B cell (primary cell): Measurements from ENCODE around the gene CADM1. TPM values are rescaled to one million over a fixed set of nuclear protein-coding genes. Genes with fewer than 3 reads are reported as not detected.

Experiments
- ATAC-seq: fragments of 200-7000 bp; cut with Tn5 transposase; one replicate; pipeline ENCODE4 v1.10.0; 2021; ENCODE audit warnings: low read depth, mild to moderate bottlenecking, moderate number of reproducible peaks, moderate library complexity
- CTCF ChIA-PET: fragments of 350-600 bp; sonication (Branson Sonifier 250); formaldehyde crosslinking; loops from one replicate; lab custom pipeline; 2021; ENCODE audit warnings: antibody characterized with exemption, inconsistent platforms; lab: Charles Lee
- POLR2A ChIA-PET: fragments of 350-600 bp; sonication (Branson Sonifier 250); formaldehyde crosslinking; loops from one replicate; lab custom pipeline; 2021; ENCODE audit warnings: antibody characterized with exemption; lab: Charles Lee
- DNase-seq: peaks from one replicate; pipeline ENCODE4 v3.0.0; 2013
- H2AFZ ChIP-seq: 2 replicates; pipeline ENCODE4 v1.6.1; 2012; ENCODE audit warnings: mild to moderate bottlenecking, low read depth, low read length; ENCODE audit not compliant: insufficient read depth, poor library complexity, severe bottlenecking
- H3K27ac ChIP-seq, 2 donors: 1 replicate in 1 of 2; 2 replicates in 1 of 2; pipeline ENCODE4 v1.5.1; 2012 to 2013; ENCODE audit warnings: low read length in 2 of 2, mild to moderate bottlenecking in 2 of 2, moderate library complexity in 1 of 2
- H3K27me3 ChIP-seq, 4 experiments: fragments of 200-600 bp in 1 of 4; sonication (generic) in 1 of 4; replicated peaks in 1 of 4; 1 replicate in 2 of 4; 2 replicates in 2 of 4; pipeline versions ENCODE4 v1.6.1 to v1.7.0; 2013 to 2016; ENCODE audit warnings: low read length in 3 of 4, mild to moderate bottlenecking in 2 of 4, mixed read lengths in 1 of 4, moderate library complexity in 1 of 4; ENCODE audit not compliant: insufficient read depth in 4 of 4, control insufficient read depth in 3 of 4; ENCODE audit errors: control extremely low read depth in 1 of 4
- H3K36me3 ChIP-seq, 2 experiments: replicated peaks in 1 of 2; 1 replicate in 1 of 2; 2 replicates in 1 of 2; pipeline versions ENCODE4 v1.6.1 to v1.7.1; 2013; ENCODE audit warnings: low read length in 1 of 2; ENCODE audit not compliant: insufficient read depth in 2 of 2, control insufficient read depth in 1 of 2; ENCODE audit errors: control extremely low read depth in 1 of 2, extremely low read depth in 1 of 2
- H3K4me1 ChIP-seq, 2 donors: fragments of 200-600 bp in 1 of 2; sonication (generic) in 1 of 2; 1 replicate in 1 of 2; 2 replicates in 1 of 2; pipeline versions ENCODE4 v1.5.1 to v1.6.1; 2013 to 2017; ENCODE audit warnings: low read length in 2 of 2; ENCODE audit not compliant: control insufficient read depth in 2 of 2, insufficient read depth in 2 of 2
- H3K4me2 ChIP-seq: replicated peaks from 2 replicates; pipeline ENCODE3; 2012; ENCODE audit warnings: mild to moderate bottlenecking, low read depth, low read length; ENCODE audit not compliant: poor library complexity, severe bottlenecking
- H3K4me3 ChIP-seq, 5 experiments: fragments of 200-600 bp in 1 of 5; sonication (generic) in 1 of 5; 1 replicate in 3 of 5; 2 replicates in 2 of 5; pipeline versions ENCODE4 v1.5.1 to v1.7.0; 2011 to 2016; ENCODE audit warnings: low read length in 4 of 5, mild to moderate bottlenecking in 4 of 5, low read depth in 2 of 5, control low read depth in 1 of 5, moderate library complexity in 1 of 5; ENCODE audit not compliant: insufficient read depth in 1 of 5; ENCODE audit errors: control extremely low read depth in 1 of 5, extremely low read depth in 1 of 5
- H3K79me2 ChIP-seq: fragments of 200-600 bp; sonication (generic); one replicate; pipeline ENCODE4 v1.6.0; 2016; ENCODE audit warnings: low read length; ENCODE audit not compliant: control insufficient read depth, insufficient read depth
- H3K9ac ChIP-seq: fragments of 200-600 bp; sonication (generic); 2 replicates; pipeline ENCODE4 v1.6.1; 2017; ENCODE audit warnings: mild to moderate bottlenecking, low read length, moderate library complexity
- H3K9me3 ChIP-seq, 3 donors: one replicate each; pipeline versions ENCODE4 v1.6.1 to v1.7.1; 2013; ENCODE audit warnings: low read length in 2 of 3; ENCODE audit not compliant: control insufficient read depth in 2 of 3, insufficient read depth in 1 of 3; ENCODE audit errors: control extremely low read depth in 1 of 3
- H4K20me1 ChIP-seq: 2 replicates; pipeline ENCODE4 v1.6.0; 2012; ENCODE audit warnings: mild to moderate bottlenecking, low read length; ENCODE audit not compliant: insufficient read depth, control insufficient read depth, poor library complexity, severe bottlenecking
- H3K27ac Mint-ChIP-seq: one replicate; pipeline ENCODE4 v1.8.0; 2021; ENCODE audit warnings: mixed read lengths
- H3K27me3 Mint-ChIP-seq: one replicate; pipeline ENCODE4 v1.8.0; 2021; ENCODE audit warnings: mixed read lengths
- H3K4me1 Mint-ChIP-seq: one replicate; pipeline ENCODE4 v1.8.0; 2021; ENCODE audit warnings: mixed read lengths
- H3K4me3 Mint-ChIP-seq: one replicate; pipeline ENCODE4 v1.8.0; 2021; ENCODE audit warnings: mixed read lengths
- H3K9me3 Mint-ChIP-seq: one replicate; pipeline ENCODE4 v1.8.0; 2022; ENCODE audit warnings: mixed read lengths; ENCODE audit not compliant: insufficient read depth
- CTCF ChIP-seq: fragments of 200-600 bp; IDR thresholded peaks from one replicate; pipeline ENCODE4 v1.8.0; 2022; ENCODE audit warnings: antibody characterized with exemption, mild to moderate bottlenecking
- EZH2 ChIP-seq: IDR thresholded peaks from 2 replicates; pipeline ENCODE4 v1.6.1; 2012; ENCODE audit warnings: borderline replicate concordance, low read depth, mild to moderate bottlenecking, moderate library complexity, low read length; ENCODE audit not compliant: insufficient read depth, poor library complexity, severe bottlenecking
- WGBS: methylation state at CpG from one replicate; pipeline ENCODE4 v1.1.5; 2013; ENCODE audit warnings: missing lambda C conversion rate; ENCODE audit not compliant: insufficient coverage; 5-methylcytosine and 5-hydroxymethylcytosine counted together
- intact Hi-C: fragments of 100-400 bp; cut with micrococcal nuclease; formaldehyde crosslinking; loops from one replicate; pipeline ENCODE4 v1.10.0; 2022
- polyA plus RNA-seq: library from polyadenylated mRNA; depleted of rRNA; stranded (reverse); fragments of >200 nt; gene quantifications from 2 replicates; pipeline ENCODE4 v1.2.3, GENCODE V29; 2012
- total RNA-seq, 2 donors: library from RNA; stranded (reverse); fragments of 120-200 nt in 1 of 2; gene quantifications; 1 replicate in 1 of 2; 2 replicates in 1 of 2; pipeline versions ENCODE4 v1.2.3 to v1.2.4, GENCODE V29; 2013 to 2022

Gene CADM1
- total and polyA plus RNA-seq, 2 donors (not counting 1 experiment from before 2014, with no cell fraction given) = 0.43 to 0.49 TPM

GRCh38 chr11:115170133-115170815, 333.9 kb downstream of the CADM1 start:
- no peaks in the 10 kb centered on the region for H4K20me1 ChIP-seq
- H3K4me1 ChIP-seq = no peaks in the 10 kb centered on the region
- CTCF ChIA-PET = interaction anchor here (0.7 kb wide), 1 partner anchor 264 kb away, joined by 3 read pairs; no protein-coding TSS in a partner anchor
- no peak overlapping the region for H3K4me3 Mint-ChIP-seq
- H3K9me3 Mint-ChIP-seq = no peaks in the 10 kb centered on the region
- no peak overlapping the region for H3K4me3 ChIP-seq
- H3K27me3 ChIP-seq = no peaks in the 10 kb centered on the region
- H3K27me3 Mint-ChIP-seq = peaks cover 9% of the 10 kb centered on the region
- DNase-seq = no peak
- H3K36me3 ChIP-seq = no peaks in the 10 kb centered on the region
- H3K9ac ChIP-seq = no peak overlapping the region
- POLR2A ChIA-PET = no interaction called here
- no peaks in the 10 kb centered on the region for H3K79me2 ChIP-seq
- WGBS = 68% methylated on average over 4 of the region's 8 CpGs
- ATAC-seq = no peak
- TF ChIP-seq EZH2 (no peak), CTCF (peak; percentile 73)
- intact Hi-C loops = no loop called here
- H3K4me1 Mint-ChIP-seq = no peaks in the 10 kb centered on the region
- H3K4me2 ChIP-seq = no peak overlapping the region
- H3K27ac ChIP-seq = no peak overlapping the region
- H2AFZ ChIP-seq = no peak overlapping the region
- H3K27ac Mint-ChIP-seq = no peak overlapping the region
- H3K9me3 ChIP-seq = no peaks in the 10 kb centered on the region

- intact Hi-C loops = no loop called here
- POLR2A ChIA-PET = no interaction called here
- Histone ChIP-seq H3K4me2 (no peak overlapping the region), H3K4me3 (no peak overlapping the region), H3K36me3 (no peaks in the 10 kb centered on the region), H3K27me3 (no peaks in the 10 kb centered on the region), H4K20me1 (no peaks in the 10 kb centered on the region), H3K4me1 (no peaks in the 10 kb centered on the region), H3K9ac (no peak overlapping the region), H3K27ac (no peak overlapping the region), H3K9me3 (no peaks in the 10 kb centered on the region), H2AFZ (no peak overlapping the region), H3K79me2 (no peaks in the 10 kb centered on the region)
- CTCF ChIA-PET = interaction anchor here (1.1 kb wide), 1 partner anchor 11 kb away, joined by 3 read pairs; no protein-coding TSS in a partner anchor
- DNase-seq (no peak), ATAC-seq (no peak)
- Mint-ChIP-seq H3K4me1 (no peaks in the 10 kb centered on the region), H3K9me3 (no peaks in the 10 kb centered on the region), H3K4me3 (no peak overlapping the region), H3K27ac (no peak overlapping the region), H3K27me3 (peaks cover 12% of the 10 kb centered on the region)
- WGBS = 78% methylated on average over 3 of the region's 4 CpGs
- TF ChIP-seq CTCF (no peak), EZH2 (no peak)
Observed at GRCh38 chr11:115169251-115169650, 335.0 kb downstream of the CADM1 start.
